MM.1S (cell line): ENCODE data around the gene CDK5RAP3.

Experiments
- EZH2 ChIP-seq: fragments of 300-600 bp; sonication (generic); optimal IDR thresholded peaks from 2 replicates; pipeline ENCODE3; 2017; ENCODE audit warnings: low read depth, mild to moderate bottlenecking, antibody characterized with exemption, low read length, mixed read lengths
- EZH2phosphoT487 ChIP-seq: fragments of 300-600 bp; sonication (generic); IDR thresholded peaks from 2 replicates; pipeline ENCODE4 v1.6.1; 2018; ENCODE audit warnings: antibody characterized with exemption, low read length
- TF ChIP-seq, protein P1 (sequence below): fragments of 300-600 bp; sonication (generic); IDR thresholded peaks from 2 replicates; pipeline ENCODE4 v1.5.1; 2016; ENCODE audit warnings: antibody characterized with exemption, low read length, mixed read lengths

DNA sequence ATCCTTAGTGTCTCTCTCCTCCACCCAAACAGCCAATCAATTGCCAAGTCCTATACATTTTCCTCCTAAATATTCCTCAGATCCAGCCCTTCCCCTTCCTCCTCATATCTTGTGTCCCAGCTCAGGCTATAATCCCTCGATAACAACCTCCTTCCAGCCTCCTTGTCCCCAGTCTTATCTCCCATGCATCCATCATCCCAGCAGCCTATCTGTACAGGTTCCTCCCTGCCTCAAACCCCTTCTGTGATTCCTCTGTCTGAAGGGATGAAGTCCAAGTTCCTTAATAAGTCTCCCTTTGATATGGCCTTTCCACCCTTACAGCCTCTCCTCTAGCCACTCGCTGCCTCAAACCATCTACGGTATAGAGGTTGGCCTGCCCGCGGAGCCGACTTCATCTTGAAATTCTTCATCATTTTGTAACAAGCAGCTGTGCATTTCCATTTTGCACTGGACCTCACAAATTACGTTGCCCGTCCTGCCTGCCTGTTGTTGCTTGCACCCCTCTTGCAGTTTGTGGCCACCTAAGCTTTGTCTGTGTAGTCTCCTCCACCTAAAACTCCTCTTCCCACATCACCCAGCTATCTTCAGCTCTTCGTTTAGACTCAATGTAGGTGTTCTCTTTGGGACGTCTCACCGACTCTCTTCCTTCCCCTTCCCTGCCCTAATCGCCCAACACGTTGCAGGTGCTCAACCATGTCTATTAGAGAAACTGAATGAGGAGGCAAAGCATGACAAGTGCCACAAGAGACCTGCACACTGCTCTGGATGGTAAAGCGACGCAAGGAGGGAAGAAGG lies 786 bp upstream of the CDK5RAP3 start:
- TF ChIP-seq, protein P1, sequence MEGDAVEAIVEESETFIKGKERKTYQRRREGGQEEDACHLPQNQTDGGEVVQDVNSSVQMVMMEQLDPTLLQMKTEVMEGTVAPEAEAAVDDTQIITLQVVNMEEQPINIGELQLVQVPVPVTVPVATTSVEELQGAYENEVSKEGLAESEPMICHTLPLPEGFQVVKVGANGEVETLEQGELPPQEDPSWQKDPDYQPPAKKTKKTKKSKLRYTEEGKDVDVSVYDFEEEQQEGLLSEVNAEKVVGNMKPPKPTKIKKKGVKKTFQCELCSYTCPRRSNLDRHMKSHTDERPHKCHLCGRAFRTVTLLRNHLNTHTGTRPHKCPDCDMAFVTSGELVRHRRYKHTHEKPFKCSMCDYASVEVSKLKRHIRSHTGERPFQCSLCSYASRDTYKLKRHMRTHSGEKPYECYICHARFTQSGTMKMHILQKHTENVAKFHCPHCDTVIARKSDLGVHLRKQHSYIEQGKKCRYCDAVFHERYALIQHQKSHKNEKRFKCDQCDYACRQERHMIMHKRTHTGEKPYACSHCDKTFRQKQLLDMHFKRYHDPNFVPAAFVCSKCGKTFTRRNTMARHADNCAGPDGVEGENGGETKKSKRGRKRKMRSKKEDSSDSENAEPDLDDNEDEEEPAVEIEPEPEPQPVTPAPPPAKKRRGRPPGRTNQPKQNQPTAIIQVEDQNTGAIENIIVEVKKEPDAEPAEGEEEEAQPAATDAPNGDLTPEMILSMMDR, result no peak
- TF ChIP-seq EZH2, result no peak
- TF ChIP-seq EZH2phosphoT487, result no peak
